ENCODE measurements around the gene GPR15. TPM values are rescaled to one million over a fixed set of nuclear protein-coding genes. Genes with fewer than 3 reads are reported as not detected.

Gene GPR15
- total RNA-seq, 1 experiment from 2014 or later: not detected

- no peaks in the 10 kb centered on the region for H3K9me2 ChIP-seq (ENCODE audit: insufficient read depth)
- CTCF ChIA-PET: no interaction called here
- H2AFZ ChIP-seq: no peak overlapping the region
- H3K4me2 ChIP-seq: no peak overlapping the region
- H3F3A ChIP-seq (ENCODE audit: insufficient read depth, low read depth): no peaks in the 10 kb centered on the region
- TF ChIP-seq, protein P1, sequence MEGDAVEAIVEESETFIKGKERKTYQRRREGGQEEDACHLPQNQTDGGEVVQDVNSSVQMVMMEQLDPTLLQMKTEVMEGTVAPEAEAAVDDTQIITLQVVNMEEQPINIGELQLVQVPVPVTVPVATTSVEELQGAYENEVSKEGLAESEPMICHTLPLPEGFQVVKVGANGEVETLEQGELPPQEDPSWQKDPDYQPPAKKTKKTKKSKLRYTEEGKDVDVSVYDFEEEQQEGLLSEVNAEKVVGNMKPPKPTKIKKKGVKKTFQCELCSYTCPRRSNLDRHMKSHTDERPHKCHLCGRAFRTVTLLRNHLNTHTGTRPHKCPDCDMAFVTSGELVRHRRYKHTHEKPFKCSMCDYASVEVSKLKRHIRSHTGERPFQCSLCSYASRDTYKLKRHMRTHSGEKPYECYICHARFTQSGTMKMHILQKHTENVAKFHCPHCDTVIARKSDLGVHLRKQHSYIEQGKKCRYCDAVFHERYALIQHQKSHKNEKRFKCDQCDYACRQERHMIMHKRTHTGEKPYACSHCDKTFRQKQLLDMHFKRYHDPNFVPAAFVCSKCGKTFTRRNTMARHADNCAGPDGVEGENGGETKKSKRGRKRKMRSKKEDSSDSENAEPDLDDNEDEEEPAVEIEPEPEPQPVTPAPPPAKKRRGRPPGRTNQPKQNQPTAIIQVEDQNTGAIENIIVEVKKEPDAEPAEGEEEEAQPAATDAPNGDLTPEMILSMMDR (conservative IDR thresholded peaks at IDR 0.05): no peak
- no peak for TF ChIP-seq EZH2 (IDR thresholded peaks at IDR 0.05; ENCODE audit: low read depth)
- no TSS peak for BruUV-seq (replicated peaks)
- H3K27ac ChIP-seq: no peak overlapping the region
- no peaks in the 10 kb centered on the region for H4K20me1 ChIP-seq (ENCODE audit: insufficient read depth)
- POLR2A ChIA-PET (ENCODE audit: unreplicated experiment): no interaction called here
- no peak overlapping the region for H3K4me3 ChIP-seq
- H3K9me3 ChIP-seq (ENCODE audit: insufficient read depth, low read depth): no peaks in the 10 kb centered on the region
- intact Hi-C loops (cut with micrococcal nuclease; ENCODE audit: unreplicated experiment): no loop called here
- H3K36me3 ChIP-seq (ENCODE audit: low read depth): no peaks in the 10 kb centered on the region
- no peaks in the 10 kb centered on the region for H3K79me2 ChIP-seq (ENCODE audit: low read depth)
- no peaks in the 10 kb centered on the region for H3K27me3 ChIP-seq (ENCODE audit: insufficient read depth, low read depth)
- no peak for DNase-seq
- no peaks in the 10 kb centered on the region for H3K4me1 ChIP-seq (replicated peaks; ENCODE audit: insufficient read depth)
Measured at GRCh38 chr3:98553753-98554152, 22.0 kb downstream of the GPR15 start.

DNA sequence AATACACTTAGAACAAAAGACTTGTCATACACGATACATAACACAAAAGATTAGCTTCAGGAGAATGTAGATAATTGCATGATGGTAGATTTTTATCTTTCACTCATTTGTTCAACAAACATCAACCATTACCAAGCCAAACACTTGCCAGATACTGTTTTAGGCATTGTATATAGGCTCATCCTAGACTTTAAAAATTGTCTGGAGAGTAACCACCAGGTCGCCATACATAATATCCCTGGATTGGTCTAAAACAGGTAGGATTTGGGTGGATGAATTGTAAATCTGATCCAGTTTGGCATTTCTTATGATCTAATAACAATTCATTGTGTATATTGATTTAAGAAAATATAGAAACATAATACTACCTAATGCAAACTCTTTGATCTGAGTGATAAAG, 22.8 kb downstream of the GPR15 start:
- Histone ChIP-seq H4K20me1 (ENCODE audit: insufficient read depth) (no peaks in the 10 kb centered on the region), H3K27me3 (ENCODE audit: insufficient read depth, low read depth) (no peaks in the 10 kb centered on the region), H3K4me1 (replicated peaks; ENCODE audit: insufficient read depth) (no peaks in the 10 kb centered on the region), H3K4me2 (no peak overlapping the region), H3K79me2 (ENCODE audit: low read depth) (no peaks in the 10 kb centered on the region), H2AFZ (no peak overlapping the region), H3K27ac (no peak overlapping the region), H3K4me3 (no peak overlapping the region), H3K36me3 (ENCODE audit: low read depth) (no peaks in the 10 kb centered on the region), H3F3A (ENCODE audit: insufficient read depth, low read depth) (no peaks in the 10 kb centered on the region), H3K9me2 (ENCODE audit: insufficient read depth) (no peaks in the 10 kb centered on the region), H3K9me3 (ENCODE audit: insufficient read depth, low read depth) (no peaks in the 10 kb centered on the region)
- no TSS peak for BruUV-seq (replicated peaks)
- POLR2A ChIA-PET (ENCODE audit: unreplicated experiment): no interaction called here
- intact Hi-C loops (cut with micrococcal nuclease; ENCODE audit: unreplicated experiment): no loop called here
- no peak for DNase-seq
- TF ChIP-seq, protein P1 (conservative IDR thresholded peaks at IDR 0.05): no peak
- no peak for TF ChIP-seq EZH2 (IDR thresholded peaks at IDR 0.05; ENCODE audit: low read depth)
- CTCF ChIA-PET: no interaction called here

DNA sequence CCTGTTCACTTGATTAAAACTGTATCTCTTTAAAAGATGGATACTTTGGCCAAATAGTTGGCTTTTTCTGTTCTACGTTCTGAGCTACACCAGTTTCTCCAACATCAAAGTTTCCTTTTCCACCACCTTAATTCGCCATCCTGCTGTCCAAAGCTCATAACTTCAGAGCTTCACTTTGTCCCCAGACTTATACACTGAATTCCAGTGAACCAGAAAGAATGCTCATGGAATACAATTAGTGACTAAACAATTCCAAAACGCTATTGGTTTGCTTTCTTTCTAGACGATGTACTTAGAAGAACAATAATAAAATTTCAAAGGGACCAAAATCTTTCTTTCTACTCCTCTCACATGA, 23.2 kb downstream of the GPR15 start:
- ChIA-PET POLR2A (ENCODE audit: unreplicated experiment) (no interaction called here), CTCF (no interaction called here)
- H3K36me3 ChIP-seq (ENCODE audit: low read depth): no peaks in the 10 kb centered on the region
- no peak overlapping the region for H3K27ac ChIP-seq
- no peaks in the 10 kb centered on the region for H3K4me1 ChIP-seq (replicated peaks; ENCODE audit: insufficient read depth)
- TF ChIP-seq EZH2 (IDR thresholded peaks at IDR 0.05; ENCODE audit: low read depth): no peak
- TF ChIP-seq, protein P1 (conservative IDR thresholded peaks at IDR 0.05): no peak
- H2AFZ ChIP-seq: no peak overlapping the region
- DNase-seq: no peak
- no peaks in the 10 kb centered on the region for H3F3A ChIP-seq (ENCODE audit: insufficient read depth, low read depth)
- intact Hi-C loops (cut with micrococcal nuclease; ENCODE audit: unreplicated experiment): no loop called here
- H3K9me3 ChIP-seq (ENCODE audit: insufficient read depth, low read depth): no peaks in the 10 kb centered on the region
- H3K27me3 ChIP-seq (ENCODE audit: insufficient read depth, low read depth): no peaks in the 10 kb centered on the region
- no peak overlapping the region for H3K4me3 ChIP-seq
- no TSS peak for BruUV-seq (replicated peaks)
- no peaks in the 10 kb centered on the region for H3K79me2 ChIP-seq (ENCODE audit: low read depth)
- no peak overlapping the region for H3K4me2 ChIP-seq
- H3K9me2 ChIP-seq (ENCODE audit: insufficient read depth): no peaks in the 10 kb centered on the region
- no peaks in the 10 kb centered on the region for H4K20me1 ChIP-seq (ENCODE audit: insufficient read depth)

All from PC-9 (cell line).